Skeletal muscle satellite cell (primary cell): ENCODE measurements around the gene TRIO.

Experiments used
- H3K27me3 ChIP-seq: 2 replicates; pipeline ENCODE4 v1.7.0; 2013; ENCODE audit warnings: low read length; ENCODE audit not compliant: control insufficient read depth, insufficient read depth
- H3K36me3 ChIP-seq: 2 replicates; pipeline ENCODE4 v1.7.0; 2013; ENCODE audit warnings: mild to moderate bottlenecking, control low read depth, low read length; ENCODE audit not compliant: insufficient read depth
- H3K4me1 ChIP-seq: 2 replicates; pipeline ENCODE4 v1.7.0; 2013; ENCODE audit warnings: low read length; ENCODE audit not compliant: control insufficient read depth, insufficient read depth
- H3K4me2 ChIP-seq: 2 replicates; pipeline ENCODE4 v1.7.0; 2013; ENCODE audit warnings: mild to moderate bottlenecking, low read length
- H3K4me3 ChIP-seq: 2 replicates; pipeline ENCODE4 v1.7.0; 2013; ENCODE audit warnings: low read length
- H3K9ac ChIP-seq: 2 replicates; pipeline ENCODE4 v1.7.0; 2013; ENCODE audit warnings: mild to moderate bottlenecking, low read depth, low read length, moderate library complexity
- H3K9me3 ChIP-seq: replicated peaks from 2 replicates; pipeline ENCODE4 v1.7.0; 2013; ENCODE audit warnings: mild to moderate bottlenecking, control low read depth, low read length

The TRIO gene

DNA sequence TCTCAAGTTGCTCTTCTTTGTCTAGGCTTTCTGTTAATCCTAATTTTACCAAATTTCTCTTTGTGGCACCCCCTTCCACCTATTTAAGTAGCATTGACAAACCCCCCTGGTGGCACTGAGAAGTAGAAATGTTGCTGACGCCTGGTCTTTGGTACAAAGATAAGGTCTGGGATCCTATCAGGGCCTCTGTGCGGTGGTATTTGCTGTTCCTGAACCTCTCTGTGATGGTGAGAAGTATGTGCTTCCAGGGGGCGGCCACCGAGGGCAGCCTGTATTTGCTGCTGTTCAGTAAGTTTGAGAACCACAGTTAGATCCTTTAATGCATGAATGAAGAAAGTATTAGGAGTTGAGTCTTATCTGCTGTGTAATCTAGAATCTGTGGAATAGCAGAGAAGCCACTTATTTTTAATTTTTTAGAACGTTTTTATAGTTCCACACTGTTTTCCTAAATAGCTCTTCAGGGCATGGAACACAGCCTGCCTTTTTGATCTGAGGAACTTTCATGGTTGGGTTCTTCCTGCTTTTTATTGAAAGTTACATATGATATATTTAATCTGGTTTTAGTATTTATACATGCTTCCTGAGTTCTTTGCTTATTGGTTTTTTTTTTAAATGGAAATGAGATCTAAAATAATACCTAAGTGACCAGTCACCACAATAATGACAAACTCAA, 124.2 kb downstream of the TRIO start:
- H3K4me2 ChIP-seq = peak overlapping the region; percentile 64
- H3K9me3 ChIP-seq = no peaks in the 10 kb centered on the region
- H3K4me3 ChIP-seq = no peak overlapping the region
- no peaks in the 10 kb centered on the region for H3K27me3 ChIP-seq
- peaks cover 6% of the 10 kb centered on the region for H3K36me3 ChIP-seq
- peaks cover 91% of the 10 kb centered on the region for H3K4me1 ChIP-seq
- H3K9ac ChIP-seq = peak overlapping the region; percentile 76

DNA sequence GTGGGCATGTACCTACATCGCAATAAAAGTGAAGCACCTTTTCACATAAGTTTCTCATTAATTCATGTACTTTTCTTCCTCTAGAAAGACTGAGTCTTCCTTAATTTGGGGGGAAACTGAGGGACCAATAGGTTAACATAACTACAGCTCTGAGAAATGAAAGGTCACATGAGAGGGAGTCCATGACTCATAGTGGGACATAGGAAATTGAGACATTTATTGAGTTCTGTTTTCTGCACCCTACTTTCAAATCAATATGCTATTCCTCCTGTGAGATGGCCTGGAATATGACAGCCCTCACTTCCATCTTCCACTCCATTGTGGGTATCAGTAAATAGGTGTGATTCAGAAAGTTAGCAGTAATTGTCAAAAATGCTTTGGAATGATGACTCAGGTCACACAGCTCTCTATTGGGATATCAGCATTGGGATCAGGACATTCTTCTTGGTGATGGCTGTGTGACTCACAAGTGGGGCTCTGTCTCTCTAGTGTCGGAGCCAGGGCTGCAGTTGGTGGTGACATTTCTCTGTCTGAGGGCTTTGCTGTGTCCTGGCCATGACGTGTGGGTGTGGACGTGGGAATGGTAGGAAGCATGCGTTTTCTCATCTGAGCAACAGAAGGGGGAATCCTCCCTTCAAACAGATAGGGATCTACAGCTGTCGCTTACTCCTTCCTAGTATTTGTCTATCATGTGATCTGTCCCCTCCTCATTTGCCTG, 125.0 kb downstream of the TRIO start:
- peak overlapping the region; percentile 76 for H3K9ac ChIP-seq
- H3K4me3 ChIP-seq = peak overlapping the region; percentile 18
- peaks cover 82% of the 10 kb centered on the region for H3K4me1 ChIP-seq
- H3K9me3 ChIP-seq = no peaks in the 10 kb centered on the region
- H3K36me3 ChIP-seq = peaks cover 10% of the 10 kb centered on the region
- no peaks in the 10 kb centered on the region for H3K27me3 ChIP-seq
- peak overlapping the region; percentile 64 for H3K4me2 ChIP-seq

DNA sequence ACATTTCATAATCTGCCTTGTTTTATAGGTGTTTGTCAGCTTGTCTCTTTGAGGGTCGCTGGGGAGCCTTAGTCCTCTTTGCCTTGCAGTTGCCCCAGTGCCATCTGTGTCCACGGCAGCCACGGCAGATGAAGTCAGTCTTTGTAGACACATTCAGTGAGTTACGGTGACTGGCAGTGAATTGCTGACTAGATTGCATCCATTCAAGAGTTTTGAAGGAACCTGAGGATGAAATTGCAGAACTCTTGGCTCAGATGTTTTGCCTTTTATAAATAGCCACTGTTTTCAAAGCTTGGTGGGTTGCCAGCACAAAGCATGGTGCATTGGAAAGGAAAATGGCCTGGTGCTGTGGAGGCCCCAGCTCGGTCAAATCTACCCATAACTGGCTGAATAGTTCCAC, 125.6 kb downstream of the TRIO start:
- Histone ChIP-seq H3K4me2 (peak overlapping the region; percentile 64), H3K4me3 (peak overlapping the region; percentile 18), H3K9ac (peak overlapping the region; percentile 75), H3K27me3 (no peaks in the 10 kb centered on the region), H3K9me3 (no peaks in the 10 kb centered on the region), H3K4me1 (peaks cover 76% of the 10 kb centered on the region), H3K36me3 (peaks cover 14% of the 10 kb centered on the region)

DNA sequence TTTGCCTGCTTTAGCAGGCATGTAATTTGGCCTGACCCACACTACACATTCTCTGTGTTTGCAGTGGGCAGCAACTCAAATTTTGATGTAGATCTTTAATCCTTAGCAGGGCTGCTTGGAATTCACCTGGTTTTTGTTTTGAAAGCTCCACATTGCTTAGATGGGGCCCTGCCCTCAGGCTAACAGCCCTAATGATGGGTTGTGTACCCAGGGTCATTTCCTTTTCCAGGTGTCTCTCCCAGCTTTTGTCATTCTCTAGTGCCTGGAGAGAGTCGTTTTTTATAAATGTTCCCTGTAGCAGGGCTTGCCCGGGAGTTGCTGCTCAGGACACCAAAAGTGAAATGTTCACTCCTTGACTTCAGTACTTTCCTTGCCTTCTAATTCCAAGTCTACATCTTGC, 126.3 kb downstream of the TRIO start:
- Histone ChIP-seq H3K4me1 (peaks cover 71% of the 10 kb centered on the region), H3K4me2 (peak overlapping the region; percentile 64), H3K4me3 (peak overlapping the region; percentile 2), H3K27me3 (no peaks in the 10 kb centered on the region), H3K9me3 (no peaks in the 10 kb centered on the region), H3K9ac (peak overlapping the region; percentile 75), H3K36me3 (peaks cover 17% of the 10 kb centered on the region)

- H3K9ac ChIP-seq = peak overlapping the region; percentile 75
- peak overlapping the region; percentile 2 for H3K4me3 ChIP-seq
- peaks cover 17% of the 10 kb centered on the region for H3K36me3 ChIP-seq
- no peaks in the 10 kb centered on the region for H3K9me3 ChIP-seq
- no peaks in the 10 kb centered on the region for H3K27me3 ChIP-seq
- peaks cover 63% of the 10 kb centered on the region for H3K4me1 ChIP-seq
- peak overlapping the region; percentile 64 for H3K4me2 ChIP-seq
These were observed 127.1 kb downstream of the TRIO start for GRCh38 chr5:14270209-14270702.

DNA sequence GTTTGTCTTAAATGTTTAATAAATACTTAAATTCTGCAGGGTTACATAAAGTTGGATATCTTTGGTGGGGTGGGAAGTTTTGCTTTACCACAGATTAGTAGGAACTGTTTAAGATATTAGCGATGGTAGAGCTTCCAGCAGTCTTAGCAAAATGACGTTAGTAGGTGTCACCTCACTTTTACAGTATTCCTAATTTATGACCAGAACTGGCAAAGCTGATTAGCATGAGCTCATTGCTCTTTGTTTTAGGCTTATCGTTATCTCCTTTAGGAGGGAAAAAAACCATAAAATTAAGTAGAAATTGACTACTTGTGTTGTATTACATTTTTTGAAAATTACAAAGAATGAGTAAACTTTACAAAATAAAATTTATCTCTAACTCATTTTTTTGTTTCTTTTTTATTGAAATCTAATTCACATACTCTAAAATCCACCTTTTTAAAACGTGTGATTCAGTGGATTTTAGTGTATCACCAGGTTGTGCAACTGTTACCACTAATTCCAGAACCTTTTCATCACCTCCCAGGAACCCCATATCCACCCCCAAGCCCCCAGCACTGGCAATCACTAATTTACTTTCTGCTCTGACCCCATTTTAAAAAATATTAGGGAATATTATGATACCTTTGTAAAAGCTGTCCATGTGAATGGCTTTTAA, 129.5 kb downstream of the TRIO start:
- H3K4me1 ChIP-seq = peaks cover 46% of the 10 kb centered on the region
- H3K4me3 ChIP-seq = no peak overlapping the region
- H3K36me3 ChIP-seq = peaks cover 31% of the 10 kb centered on the region
- no peak overlapping the region for H3K4me2 ChIP-seq
- H3K9ac ChIP-seq = no peak overlapping the region
- no peaks in the 10 kb centered on the region for H3K27me3 ChIP-seq
- H3K9me3 ChIP-seq = no peaks in the 10 kb centered on the region

- Histone ChIP-seq H3K9me3 (no peaks in the 10 kb centered on the region), H3K4me2 (no peak overlapping the region), H3K36me3 (peaks cover 35% of the 10 kb centered on the region), H3K4me3 (no peak overlapping the region), H3K4me1 (peaks cover 45% of the 10 kb centered on the region), H3K9ac (no peak overlapping the region), H3K27me3 (no peaks in the 10 kb centered on the region)
These were observed 130.1 kb downstream of the TRIO start for GRCh38 chr5:14273207-14273767.

GRCh38 chr5:14276380-14276779, 133.2 kb downstream of the TRIO start:
- H3K36me3 ChIP-seq = peaks cover 57% of the 10 kb centered on the region

DNA sequence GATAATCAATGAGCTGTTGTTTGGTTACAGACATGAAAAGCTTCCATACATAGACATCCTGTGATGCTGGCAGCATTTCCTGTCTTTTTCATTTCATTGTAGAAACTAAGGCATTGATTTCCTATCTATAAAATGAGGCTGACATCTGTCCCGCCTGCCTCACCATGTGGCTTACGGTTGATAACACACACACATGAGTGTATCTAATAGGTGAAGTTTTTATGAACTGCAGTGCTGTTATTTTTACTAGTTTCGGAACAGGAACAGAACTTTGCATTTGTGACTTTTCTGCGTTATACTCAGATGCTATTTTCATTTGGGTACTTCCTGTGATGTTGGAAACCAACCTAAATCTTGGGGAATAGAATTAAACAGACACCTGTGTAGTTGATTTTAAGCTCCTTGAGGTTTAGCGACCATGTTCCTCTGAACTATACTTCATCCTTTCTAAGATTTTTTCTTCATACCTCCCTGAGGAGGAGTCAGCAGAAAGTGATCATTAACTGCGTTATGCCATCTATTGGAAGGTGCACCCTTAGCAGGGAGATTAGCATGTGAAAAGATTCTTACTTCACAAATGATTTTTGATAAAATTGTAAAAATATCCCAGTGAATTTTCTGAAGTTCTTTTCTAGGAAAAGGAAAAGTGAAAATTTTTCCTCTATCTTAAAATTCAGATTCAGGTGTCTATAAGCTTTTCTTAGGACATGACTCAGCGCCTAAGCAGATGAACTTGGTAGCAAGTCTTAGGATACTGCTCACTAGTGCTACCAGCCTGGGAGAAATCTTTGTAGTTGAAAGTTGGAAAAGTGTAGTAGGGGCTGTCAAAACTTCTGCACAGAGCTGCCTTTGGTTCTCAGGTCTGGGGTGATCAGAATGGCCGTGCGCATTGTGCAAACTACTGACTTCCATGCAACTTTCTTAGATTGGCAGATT, 134.5 kb downstream of the TRIO start:
- Histone ChIP-seq H3K27me3 (no peaks in the 10 kb centered on the region), H3K9ac (no peak overlapping the region), H3K4me1 (peaks cover 9% of the 10 kb centered on the region), H3K36me3 (peaks cover 57% of the 10 kb centered on the region), H3K4me2 (no peak overlapping the region), H3K4me3 (no peak overlapping the region), H3K9me3 (no peaks in the 10 kb centered on the region)

More at GRCh38 chr5:14276380-14276779, 133.2 kb downstream of the TRIO start:
- Histone ChIP-seq H3K9me3 (no peaks in the 10 kb centered on the region), H3K4me2 (no peak overlapping the region), H3K27me3 (no peaks in the 10 kb centered on the region), H3K9ac (no peak overlapping the region), H3K4me3 (no peak overlapping the region), H3K4me1 (peaks cover 15% of the 10 kb centered on the region)

DNA sequence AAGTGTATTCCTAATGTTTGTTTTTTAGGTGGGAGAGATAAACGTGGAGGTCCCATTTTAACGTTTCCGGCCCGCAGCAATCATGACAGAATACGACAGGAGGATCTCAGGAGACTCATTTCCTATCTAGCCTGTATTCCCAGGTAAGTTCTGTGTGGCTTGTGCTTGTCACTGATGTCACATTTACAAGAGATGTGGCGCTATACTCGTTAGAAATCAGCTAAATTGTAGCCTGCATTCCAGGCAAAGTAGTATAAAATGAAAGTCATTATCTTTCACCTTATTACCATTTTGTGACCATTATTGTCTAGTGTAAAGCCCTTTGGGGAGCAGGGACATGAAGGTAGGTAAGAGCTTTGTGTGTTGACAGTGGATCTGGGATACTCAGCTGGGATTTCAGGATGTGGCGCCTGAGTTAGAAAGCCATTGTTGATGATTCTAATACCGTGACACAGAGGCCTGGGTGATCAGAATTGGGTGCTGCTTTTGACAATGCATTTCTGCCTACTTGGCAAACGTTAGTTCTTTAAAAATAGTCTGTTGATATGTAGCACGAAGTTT, 137.2 kb downstream of the TRIO start:
- Histone ChIP-seq H3K36me3 (peaks cover 75% of the 10 kb centered on the region), H3K9ac (no peak overlapping the region), H3K4me1 (peaks cover 9% of the 10 kb centered on the region)

More for the DNA sequence above, 137.2 kb downstream of the TRIO start:
- Histone ChIP-seq H3K4me2 (no peak overlapping the region), H3K27me3 (no peaks in the 10 kb centered on the region), H3K9me3 (no peaks in the 10 kb centered on the region), H3K4me3 (no peak overlapping the region)
